ENCODE results near the gene JADE2. TPM values are rescaled to one million over a fixed set of nuclear protein-coding genes. Genes with fewer than 3 reads are reported as not detected.

JADE2 gene
- total and polyA plus RNA-seq, 2 experiments from 2014 or later: 16.2 to 40.8 TPM

DNA sequence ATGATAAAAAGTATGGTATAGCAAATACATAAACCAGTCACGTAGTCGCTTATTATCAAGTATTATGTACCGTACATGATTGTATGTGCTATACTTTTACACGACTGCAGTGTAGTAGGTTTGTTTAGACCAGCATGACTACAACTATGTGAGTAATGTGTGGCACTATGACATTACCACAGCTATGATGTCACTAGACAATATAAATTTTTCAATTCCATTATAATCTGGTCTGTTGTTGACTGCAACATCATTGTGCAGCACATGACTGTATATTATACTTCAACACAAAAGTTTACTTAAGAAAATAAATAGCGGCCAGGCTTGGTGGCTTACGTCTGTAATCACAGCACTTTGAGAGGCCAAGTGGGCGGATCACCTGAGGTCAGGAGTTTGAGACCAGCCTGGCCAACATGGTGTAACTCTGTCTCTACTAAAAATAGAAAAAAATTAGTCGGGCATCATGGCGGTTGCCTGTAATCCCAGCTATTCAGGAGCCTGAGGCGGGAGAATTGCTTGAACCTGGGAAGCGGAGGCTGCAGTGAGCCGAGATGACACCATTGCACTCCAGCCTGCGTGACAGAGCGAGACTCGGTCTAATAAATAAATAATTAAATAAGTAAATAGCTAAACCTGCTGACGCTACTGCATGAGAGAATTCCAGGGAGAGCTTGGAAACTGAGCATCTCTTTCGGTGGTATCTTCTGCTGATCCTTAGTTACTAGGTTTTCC, 24.6 kb upstream of the JADE2 start:
- H3K79me2 ChIP-seq (replicated peaks; ENCODE audit: insufficient read depth): no peaks in the 10 kb centered on the region
- no peak overlapping the region for H2AFZ ChIP-seq
- Mint-ChIP-seq H3K27me3 (ENCODE audit: insufficient read depth, low read depth, poor library complexity) (peaks cover 5% of the 10 kb centered on the region), H3K9me3 (no peaks in the 10 kb centered on the region), H3K4me1 (peaks cover 12% of the 10 kb centered on the region), H3K36me3 (ENCODE audit: low read depth) (no peaks in the 10 kb centered on the region), H3K4me3 (no peak overlapping the region), H3K27ac (no peak overlapping the region)
- no peaks in the 10 kb centered on the region for H3K36me3 ChIP-seq (ENCODE audit: insufficient read depth)
- peaks cover 17% of the 10 kb centered on the region for H3K4me1 ChIP-seq (ENCODE audit: insufficient read depth)
- no peaks in the 10 kb centered on the region for H3K27me3 ChIP-seq (ENCODE audit: insufficient read depth)
- H3K4me3 ChIP-seq: no peak overlapping the region
- DNase-seq (ENCODE audit: low spot score): no peak
- H3K27ac ChIP-seq (ENCODE audit: low read depth): no peak overlapping the region
- no peaks in the 10 kb centered on the region for H4K20me1 ChIP-seq (replicated peaks; ENCODE audit: insufficient read depth)
- no peaks in the 10 kb centered on the region for H3K9me2 ChIP-seq (ENCODE audit: insufficient read depth)
- H3F3A ChIP-seq (replicated peaks; ENCODE audit: low read depth): 0 out of 2 replicates have a peak, but pooled peaks cover 2% of the 10 kb centered on the region
- H3K4me2 ChIP-seq: no peak overlapping the region
- TF ChIP-seq, protein P1, sequence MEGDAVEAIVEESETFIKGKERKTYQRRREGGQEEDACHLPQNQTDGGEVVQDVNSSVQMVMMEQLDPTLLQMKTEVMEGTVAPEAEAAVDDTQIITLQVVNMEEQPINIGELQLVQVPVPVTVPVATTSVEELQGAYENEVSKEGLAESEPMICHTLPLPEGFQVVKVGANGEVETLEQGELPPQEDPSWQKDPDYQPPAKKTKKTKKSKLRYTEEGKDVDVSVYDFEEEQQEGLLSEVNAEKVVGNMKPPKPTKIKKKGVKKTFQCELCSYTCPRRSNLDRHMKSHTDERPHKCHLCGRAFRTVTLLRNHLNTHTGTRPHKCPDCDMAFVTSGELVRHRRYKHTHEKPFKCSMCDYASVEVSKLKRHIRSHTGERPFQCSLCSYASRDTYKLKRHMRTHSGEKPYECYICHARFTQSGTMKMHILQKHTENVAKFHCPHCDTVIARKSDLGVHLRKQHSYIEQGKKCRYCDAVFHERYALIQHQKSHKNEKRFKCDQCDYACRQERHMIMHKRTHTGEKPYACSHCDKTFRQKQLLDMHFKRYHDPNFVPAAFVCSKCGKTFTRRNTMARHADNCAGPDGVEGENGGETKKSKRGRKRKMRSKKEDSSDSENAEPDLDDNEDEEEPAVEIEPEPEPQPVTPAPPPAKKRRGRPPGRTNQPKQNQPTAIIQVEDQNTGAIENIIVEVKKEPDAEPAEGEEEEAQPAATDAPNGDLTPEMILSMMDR (conservative IDR thresholded peaks at IDR 0.05; ENCODE audit: low read depth in 2 of 2): no peak
- no peak for TF ChIP-seq ZNF331 (CRISPR knock-in tag; IDR thresholded peaks at IDR 0.05; ENCODE audit: low read depth)
- no peak for TF ChIP-seq POLR2AphosphoS5 (IDR thresholded peaks at IDR 0.05; ENCODE audit: low read depth)
- ATAC-seq: no peak

DNA sequence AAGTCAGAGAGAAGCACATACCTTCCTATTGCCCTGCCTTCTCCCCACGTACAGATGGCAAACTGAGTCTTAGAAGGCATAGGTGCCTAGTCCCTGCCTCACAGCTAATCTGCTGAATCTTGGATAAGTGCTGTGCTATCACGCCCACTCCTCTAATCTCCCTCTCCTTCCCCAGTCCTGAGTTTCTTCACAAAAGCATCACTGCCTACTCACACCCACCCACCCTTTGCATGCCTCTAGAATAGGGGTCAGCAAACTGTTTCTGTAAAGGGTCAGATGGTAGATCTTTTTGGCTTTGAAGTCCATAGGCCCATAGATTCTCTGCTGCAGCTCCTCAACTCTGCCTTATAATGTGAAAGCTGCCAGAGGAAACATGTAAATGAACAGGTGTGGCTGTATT, 23.2 kb upstream of the JADE2 start:
- H3K27ac Mint-ChIP-seq: no peak overlapping the region
- no peaks in the 10 kb centered on the region for H3K9me2 ChIP-seq (ENCODE audit: insufficient read depth)
- ATAC-seq: no peak
- no peak overlapping the region for H3K4me3 ChIP-seq
- H3K4me3 Mint-ChIP-seq: no peak overlapping the region
- H3K36me3 Mint-ChIP-seq (ENCODE audit: low read depth): no peaks in the 10 kb centered on the region
- peaks cover 12% of the 10 kb centered on the region for H3K27me3 Mint-ChIP-seq (ENCODE audit: insufficient read depth, low read depth, poor library complexity)
- no peak overlapping the region for H3K27ac ChIP-seq (ENCODE audit: low read depth)
- no peak overlapping the region for H2AFZ ChIP-seq
- DNase-seq (ENCODE audit: low spot score): no peak
- H3K4me2 ChIP-seq: no peak overlapping the region
- H3K79me2 ChIP-seq (replicated peaks; ENCODE audit: insufficient read depth): no peaks in the 10 kb centered on the region
- H3K36me3 ChIP-seq (ENCODE audit: insufficient read depth): no peaks in the 10 kb centered on the region
- peaks cover 23% of the 10 kb centered on the region for H3K4me1 Mint-ChIP-seq
- no peaks in the 10 kb centered on the region for H3K27me3 ChIP-seq (ENCODE audit: insufficient read depth)
- 0 out of 2 replicates have a peak, but pooled peaks cover 2% of the 10 kb centered on the region for H3F3A ChIP-seq (replicated peaks; ENCODE audit: low read depth)
- no peaks in the 10 kb centered on the region for H3K9me3 Mint-ChIP-seq
- no peaks in the 10 kb centered on the region for H4K20me1 ChIP-seq (replicated peaks; ENCODE audit: insufficient read depth)
- H3K4me1 ChIP-seq (ENCODE audit: insufficient read depth): peaks cover 31% of the 10 kb centered on the region
- TF ChIP-seq POLR2AphosphoS5 (IDR thresholded peaks at IDR 0.05; ENCODE audit: low read depth) (no peak), EZH2phosphoT487 (IDR thresholded peaks at IDR 0.05; ENCODE audit: unreplicated experiment) (no peak), EZH2 (IDR thresholded peaks at IDR 0.05; ENCODE audit: low read depth, unreplicated experiment) (no peak), JUNB (IDR thresholded peaks at IDR 0.05; ENCODE audit: unreplicated experiment) (no peak), STAT1 (IDR thresholded peaks at IDR 0.05; ENCODE audit: unreplicated experiment) (no peak), NANOG (IDR thresholded peaks at IDR 0.05; ENCODE audit: borderline replicate concordance) (no peak)
- TF ChIP-seq, protein P2, sequence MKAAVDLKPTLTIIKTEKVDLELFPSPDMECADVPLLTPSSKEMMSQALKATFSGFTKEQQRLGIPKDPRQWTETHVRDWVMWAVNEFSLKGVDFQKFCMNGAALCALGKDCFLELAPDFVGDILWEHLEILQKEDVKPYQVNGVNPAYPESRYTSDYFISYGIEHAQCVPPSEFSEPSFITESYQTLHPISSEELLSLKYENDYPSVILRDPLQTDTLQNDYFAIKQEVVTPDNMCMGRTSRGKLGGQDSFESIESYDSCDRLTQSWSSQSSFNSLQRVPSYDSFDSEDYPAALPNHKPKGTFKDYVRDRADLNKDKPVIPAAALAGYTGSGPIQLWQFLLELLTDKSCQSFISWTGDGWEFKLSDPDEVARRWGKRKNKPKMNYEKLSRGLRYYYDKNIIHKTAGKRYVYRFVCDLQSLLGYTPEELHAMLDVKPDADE (IDR thresholded peaks at IDR 0.05): no peak
- TF ChIP-seq, protein P3, sequence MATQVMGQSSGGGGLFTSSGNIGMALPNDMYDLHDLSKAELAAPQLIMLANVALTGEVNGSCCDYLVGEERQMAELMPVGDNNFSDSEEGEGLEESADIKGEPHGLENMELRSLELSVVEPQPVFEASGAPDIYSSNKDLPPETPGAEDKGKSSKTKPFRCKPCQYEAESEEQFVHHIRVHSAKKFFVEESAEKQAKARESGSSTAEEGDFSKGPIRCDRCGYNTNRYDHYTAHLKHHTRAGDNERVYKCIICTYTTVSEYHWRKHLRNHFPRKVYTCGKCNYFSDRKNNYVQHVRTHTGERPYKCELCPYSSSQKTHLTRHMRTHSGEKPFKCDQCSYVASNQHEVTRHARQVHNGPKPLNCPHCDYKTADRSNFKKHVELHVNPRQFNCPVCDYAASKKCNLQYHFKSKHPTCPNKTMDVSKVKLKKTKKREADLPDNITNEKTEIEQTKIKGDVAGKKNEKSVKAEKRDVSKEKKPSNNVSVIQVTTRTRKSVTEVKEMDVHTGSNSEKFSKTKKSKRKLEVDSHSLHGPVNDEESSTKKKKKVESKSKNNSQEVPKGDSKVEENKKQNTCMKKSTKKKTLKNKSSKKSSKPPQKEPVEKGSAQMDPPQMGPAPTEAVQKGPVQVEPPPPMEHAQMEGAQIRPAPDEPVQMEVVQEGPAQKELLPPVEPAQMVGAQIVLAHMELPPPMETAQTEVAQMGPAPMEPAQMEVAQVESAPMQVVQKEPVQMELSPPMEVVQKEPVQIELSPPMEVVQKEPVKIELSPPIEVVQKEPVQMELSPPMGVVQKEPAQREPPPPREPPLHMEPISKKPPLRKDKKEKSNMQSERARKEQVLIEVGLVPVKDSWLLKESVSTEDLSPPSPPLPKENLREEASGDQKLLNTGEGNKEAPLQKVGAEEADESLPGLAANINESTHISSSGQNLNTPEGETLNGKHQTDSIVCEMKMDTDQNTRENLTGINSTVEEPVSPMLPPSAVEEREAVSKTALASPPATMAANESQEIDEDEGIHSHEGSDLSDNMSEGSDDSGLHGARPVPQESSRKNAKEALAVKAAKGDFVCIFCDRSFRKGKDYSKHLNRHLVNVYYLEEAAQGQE (IDR thresholded peaks at IDR 0.05; ENCODE audit: unreplicated experiment): no peak

Data from GM23338 (cell line).